IPS-20b (cell line): ENCODE measurements around the gene EMID1.
A peak's percentile ranks its signal among the peaks of the same experiment; 100 is the strongest.

ENCODE experiments used
- H3K27ac ChIP-seq: one replicate; pipeline ENCODE4 v1.5.1; 2013; ENCODE audit warnings: low read length
- H3K27me3 ChIP-seq: 2 replicates; pipeline ENCODE4 v1.6.1; 2013; ENCODE audit warnings: mild to moderate bottlenecking, low read length, inconsistent platforms; ENCODE audit not compliant: insufficient read depth
- H3K36me3 ChIP-seq: 2 replicates; pipeline ENCODE4 v1.6.1; 2013; ENCODE audit warnings: low read depth, mild to moderate bottlenecking, inconsistent platforms, low read length, moderate library complexity; ENCODE audit not compliant: insufficient read depth
- H3K4me1 ChIP-seq: 2 replicates; pipeline ENCODE4 v1.6.1; 2013; ENCODE audit warnings: mild to moderate bottlenecking, control low read depth, inconsistent platforms, low read length, moderate library complexity; ENCODE audit not compliant: insufficient read depth
- H3K4me3 ChIP-seq: 2 replicates; pipeline ENCODE4 v1.5.1; 2013; ENCODE audit warnings: mild to moderate bottlenecking, low read length, inconsistent platforms
- H3K9ac ChIP-seq: 2 replicates; pipeline ENCODE4 v1.6.1; 2013; ENCODE audit warnings: low read depth, mild to moderate bottlenecking, inconsistent platforms, low read length, moderate library complexity
- H3K9me3 ChIP-seq: 2 replicates; pipeline ENCODE4 v1.6.1; 2013; ENCODE audit warnings: mild to moderate bottlenecking, low read depth, low read length, inconsistent platforms; ENCODE audit not compliant: insufficient read depth

EMID1 gene

DNA sequence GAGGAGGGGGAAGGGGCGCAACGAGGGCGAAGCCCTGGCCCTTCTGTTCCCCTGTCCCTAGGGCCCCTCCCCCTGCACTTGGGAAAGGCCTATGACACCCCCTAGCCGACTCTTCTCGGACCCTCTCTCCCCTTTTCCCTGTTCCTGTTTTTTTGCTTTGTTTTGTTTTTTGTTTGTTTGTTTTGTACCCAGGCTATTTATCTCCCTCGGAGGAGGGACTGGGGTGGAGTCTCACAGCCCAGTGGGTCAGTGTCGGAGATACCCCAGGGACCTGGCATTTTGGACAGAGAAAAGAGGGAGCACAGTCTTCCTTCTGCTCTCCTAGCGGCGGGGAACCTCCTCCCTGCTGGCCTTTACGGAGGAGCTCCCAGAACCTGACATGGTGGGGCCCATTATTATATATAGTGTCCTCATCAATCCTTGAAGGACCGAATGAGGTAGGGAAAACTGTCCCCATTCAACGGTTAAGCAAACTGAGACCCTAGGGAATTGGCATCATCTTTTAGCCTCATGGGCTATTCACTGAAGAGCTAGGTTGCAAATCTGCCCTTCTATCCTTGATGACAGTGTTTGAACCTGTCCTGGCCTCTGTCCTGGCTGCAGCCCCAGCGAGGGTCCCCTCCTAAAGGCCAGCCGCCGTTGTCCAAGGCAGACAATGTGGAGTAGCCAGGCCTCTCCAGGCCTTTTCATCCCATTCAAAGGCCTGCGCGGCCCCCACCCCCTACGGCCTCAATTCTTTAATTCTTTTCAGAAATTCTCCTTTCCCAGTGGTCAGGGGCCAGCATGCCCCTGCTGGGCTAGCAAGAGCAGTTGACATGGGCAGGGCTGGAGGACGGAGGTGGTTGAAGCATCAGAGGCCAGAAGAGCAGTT is 911 bp downstream of the EMID1 start:
- Histone ChIP-seq H3K4me3 (peak overlapping the region; percentile 79), H3K27ac (no peak overlapping the region), H3K36me3 (no peaks in the 10 kb centered on the region), H3K9ac (peak overlapping the region; percentile 70; the same call in 1 of the 2 replicates), H3K4me1 (peaks cover 7% of the 10 kb centered on the region; the same call in 1 of the 2 replicates), H3K9me3 (no peaks in the 10 kb centered on the region), H3K27me3 (peaks cover 13% of the 10 kb centered on the region; the same call in 1 of the 2 replicates)

DNA sequence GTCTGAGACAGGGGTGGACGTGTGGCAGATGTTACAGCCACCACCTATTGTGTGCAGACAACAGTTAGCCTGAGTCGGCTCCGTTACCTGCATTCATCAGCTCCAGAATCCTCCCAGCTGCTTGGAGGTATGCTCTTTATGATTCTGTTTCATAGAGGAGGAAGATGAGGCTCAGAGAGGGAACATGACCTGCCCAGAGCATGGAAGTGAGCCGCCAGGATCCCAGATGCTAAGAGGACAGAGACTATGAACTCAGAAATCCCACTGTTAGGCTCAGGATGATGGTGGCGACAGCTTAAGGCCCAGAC is 1.5 kb downstream of the EMID1 start:
- Histone ChIP-seq H3K27me3 (peaks cover 13% of the 10 kb centered on the region; the same call in 1 of the 2 replicates), H3K4me3 (peak overlapping the region; percentile 79; the same call in 1 of the 2 replicates), H3K4me1 (peaks cover 7% of the 10 kb centered on the region; the same call in 1 of the 2 replicates), H3K36me3 (no peaks in the 10 kb centered on the region), H3K9ac (no peak overlapping the region), H3K9me3 (no peaks in the 10 kb centered on the region), H3K27ac (no peak overlapping the region)

DNA sequence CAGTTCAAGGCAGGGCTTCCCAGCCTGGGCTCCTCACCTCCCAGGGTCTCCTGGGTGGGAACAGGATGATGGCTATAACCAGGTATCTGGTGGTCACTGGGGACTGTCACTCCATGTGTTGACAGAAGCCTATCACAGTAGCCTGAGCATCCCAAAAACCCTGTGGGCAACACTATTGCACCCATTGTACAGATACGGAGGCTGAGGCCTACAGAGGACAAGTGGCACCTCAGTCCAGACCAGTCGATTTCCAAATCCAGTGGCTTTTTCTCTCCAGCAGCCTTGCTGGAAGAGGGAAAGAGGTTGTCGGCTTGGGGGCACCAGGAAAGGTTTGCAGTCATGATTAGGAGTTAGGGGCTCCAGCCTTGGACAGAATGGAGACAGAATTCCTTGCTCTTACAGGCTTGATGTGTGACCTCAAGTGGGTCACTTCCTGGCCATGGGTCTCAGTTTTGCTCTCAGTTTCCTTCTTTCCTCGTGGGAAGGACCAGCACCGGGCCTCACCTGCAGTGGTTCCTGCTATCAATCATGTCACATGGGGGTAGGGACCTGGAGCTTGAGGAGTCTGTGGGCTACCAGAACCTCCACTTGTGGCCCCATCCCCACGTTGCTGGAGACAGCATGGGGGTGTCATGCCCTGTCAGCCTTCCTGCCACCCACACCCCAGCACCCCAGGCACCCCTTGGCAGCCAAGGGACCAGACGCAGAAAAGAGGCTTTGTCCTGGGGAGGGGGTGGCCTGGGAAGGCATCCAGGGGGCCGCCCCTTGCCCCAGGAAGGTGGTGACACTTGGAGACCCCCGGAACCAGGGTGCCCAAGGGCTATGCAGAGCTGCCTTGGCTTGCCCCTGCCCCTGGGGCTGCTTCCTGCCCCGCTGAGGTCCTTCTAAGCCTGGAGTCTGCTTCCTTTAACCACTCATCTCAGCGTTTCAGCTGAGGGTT is 2.1 kb downstream of the EMID1 start:
- H3K9ac ChIP-seq: no peak overlapping the region
- peaks cover 7% of the 10 kb centered on the region; the same call in 1 of the 2 replicates for H3K4me1 ChIP-seq
- no peaks in the 10 kb centered on the region for H3K36me3 ChIP-seq
- H3K4me3 ChIP-seq: no peak overlapping the region
- H3K27me3 ChIP-seq: peaks cover 13% of the 10 kb centered on the region; the same call in 1 of the 2 replicates
- H3K27ac ChIP-seq: no peak overlapping the region
- no peaks in the 10 kb centered on the region for H3K9me3 ChIP-seq

DNA sequence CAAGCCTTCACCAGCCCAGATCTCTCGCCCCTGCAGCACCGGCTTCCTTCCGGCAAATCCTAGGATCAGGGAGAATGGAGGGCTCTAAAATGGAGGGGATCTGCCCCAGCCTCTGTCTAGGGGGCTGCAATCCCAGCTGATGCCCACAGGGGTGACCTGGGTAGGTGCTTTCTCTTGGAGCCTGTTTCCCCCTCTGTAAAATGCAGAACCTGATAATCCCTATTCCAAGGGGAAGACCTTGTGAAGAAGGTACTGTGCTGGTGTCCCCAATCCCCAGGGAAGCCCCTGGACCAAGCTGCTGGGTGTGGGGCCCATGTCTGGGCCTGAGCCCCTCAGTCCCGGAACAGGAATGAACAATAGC is 2.8 kb downstream of the EMID1 start:
- Histone ChIP-seq H3K9me3 (no peaks in the 10 kb centered on the region), H3K27me3 (peaks cover 13% of the 10 kb centered on the region; the same call in 1 of the 2 replicates), H3K36me3 (no peaks in the 10 kb centered on the region), H3K9ac (no peak overlapping the region), H3K4me1 (peaks cover 7% of the 10 kb centered on the region; the same call in 1 of the 2 replicates), H3K27ac (no peak overlapping the region), H3K4me3 (no peak overlapping the region)

DNA sequence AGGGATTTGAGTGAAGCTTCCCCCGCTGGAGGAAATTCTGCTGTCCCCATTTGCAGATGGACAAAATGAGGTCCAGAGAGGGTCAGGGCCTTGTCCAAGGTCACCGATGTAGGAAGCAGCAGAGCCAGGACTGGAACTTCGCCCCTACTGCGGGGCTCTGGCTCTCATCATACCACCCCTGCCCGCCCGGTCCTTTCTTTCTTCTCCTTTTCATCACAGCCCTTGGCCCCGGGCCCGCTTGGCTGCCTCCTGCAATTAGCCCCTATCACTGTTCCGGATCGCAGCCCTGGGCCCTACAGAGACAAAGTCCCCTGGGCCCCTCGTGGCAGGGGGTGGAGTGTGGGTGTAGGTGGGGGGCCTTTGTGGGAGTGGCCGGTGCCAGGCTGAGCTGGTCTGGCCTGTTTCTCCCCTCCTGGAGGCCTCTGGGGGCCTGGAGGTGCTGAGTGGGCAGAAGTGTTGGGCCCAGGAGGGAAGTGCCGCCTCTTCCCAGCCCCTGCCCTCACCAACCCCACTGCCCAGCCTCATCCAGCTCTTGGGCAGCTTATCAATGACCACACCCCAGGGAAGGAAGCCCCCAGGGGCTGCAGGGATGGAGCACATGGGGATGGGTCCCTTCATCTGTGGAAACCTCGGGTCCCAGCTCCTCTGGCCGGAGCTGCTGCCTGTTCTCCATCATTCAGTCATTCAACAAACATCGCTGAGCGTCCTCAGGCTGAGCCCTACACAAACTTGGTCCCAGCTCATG is 3.4 kb downstream of the EMID1 start:
- Histone ChIP-seq H3K9me3 (no peaks in the 10 kb centered on the region), H3K9ac (no peak overlapping the region), H3K4me1 (peaks cover 7% of the 10 kb centered on the region; the same call in 1 of the 2 replicates), H3K4me3 (no peak overlapping the region), H3K27ac (no peak overlapping the region), H3K36me3 (no peaks in the 10 kb centered on the region), H3K27me3 (peaks cover 13% of the 10 kb centered on the region; the same call in 1 of the 2 replicates)

DNA sequence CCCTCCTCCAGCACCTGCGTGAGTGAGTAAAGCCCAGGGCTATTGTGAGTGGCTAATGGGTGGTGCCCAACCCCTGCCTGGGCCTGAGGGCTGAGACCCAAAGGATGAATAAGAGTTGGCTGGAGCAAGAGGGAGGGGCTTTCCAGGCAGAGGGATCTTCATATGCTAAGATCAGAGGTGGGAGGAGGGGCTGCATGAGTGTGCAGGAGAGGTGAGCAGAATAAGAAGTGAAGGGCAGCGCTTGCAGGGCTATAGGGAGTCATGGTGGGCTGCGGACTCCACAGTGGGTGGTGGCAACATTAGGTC is 3.9 kb downstream of the EMID1 start:
- Histone ChIP-seq H3K27ac (no peak overlapping the region), H3K36me3 (no peaks in the 10 kb centered on the region), H3K4me3 (no peak overlapping the region), H3K4me1 (peaks cover 7% of the 10 kb centered on the region; the same call in 1 of the 2 replicates), H3K9me3 (no peaks in the 10 kb centered on the region), H3K27me3 (peaks cover 13% of the 10 kb centered on the region; the same call in 1 of the 2 replicates), H3K9ac (no peak overlapping the region)

DNA sequence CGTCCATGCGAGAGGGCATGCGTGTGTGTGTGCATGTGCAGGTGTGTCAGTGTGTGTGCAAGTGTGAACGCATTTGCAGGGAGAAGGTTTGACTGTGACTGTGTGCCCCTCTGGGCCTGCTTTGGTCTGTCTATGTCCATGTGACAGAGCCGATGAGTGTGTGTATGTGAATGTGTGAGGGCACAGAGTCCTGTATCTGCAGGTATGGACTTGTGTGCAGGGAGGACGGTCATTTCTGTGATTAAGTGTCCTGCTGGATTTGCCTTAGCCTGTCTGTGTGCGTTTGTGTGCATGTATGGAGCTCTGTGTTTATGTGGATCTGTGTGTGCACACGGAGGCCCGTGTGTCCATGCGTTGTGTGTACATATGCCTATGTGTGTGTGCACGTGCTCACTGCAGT is 5.4 kb downstream of the EMID1 start:
- Histone ChIP-seq H3K9me3 (no peaks in the 10 kb centered on the region), H3K9ac (no peak overlapping the region), H3K27ac (no peak overlapping the region), H3K36me3 (no peaks in the 10 kb centered on the region), H3K4me1 (peaks cover 10% of the 10 kb centered on the region; the same call in 1 of the 2 replicates), H3K4me3 (no peak overlapping the region), H3K27me3 (peaks cover 4% of the 10 kb centered on the region; the same call in 1 of the 2 replicates)

DNA sequence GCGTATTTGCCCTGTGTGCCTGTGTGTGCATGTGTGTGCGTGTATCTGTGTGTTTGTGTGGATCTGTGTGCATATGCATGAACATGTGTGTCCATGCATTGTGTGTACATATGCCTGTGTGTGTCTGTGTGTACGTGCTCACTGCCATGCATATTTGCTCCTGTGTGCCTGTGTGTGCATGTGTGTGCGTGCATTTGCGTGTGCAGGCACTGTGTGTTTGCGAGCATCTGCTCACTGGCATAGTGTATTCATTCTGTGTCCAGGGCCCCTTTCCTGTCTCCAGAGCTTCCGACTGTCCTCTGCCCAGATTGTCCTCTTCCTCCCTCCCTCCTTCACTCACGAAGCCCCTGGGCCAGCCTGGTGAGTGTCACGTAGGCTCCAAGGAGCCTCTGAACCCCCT is 5.8 kb downstream of the EMID1 start:
- H3K4me3 ChIP-seq: no peak overlapping the region
- H3K4me1 ChIP-seq: peaks cover 10% of the 10 kb centered on the region; the same call in 1 of the 2 replicates
- no peaks in the 10 kb centered on the region for H3K9me3 ChIP-seq
- no peak overlapping the region for H3K27ac ChIP-seq
- H3K36me3 ChIP-seq: no peaks in the 10 kb centered on the region
- peaks cover 4% of the 10 kb centered on the region; the same call in 1 of the 2 replicates for H3K27me3 ChIP-seq
- no peak overlapping the region for H3K9ac ChIP-seq

DNA sequence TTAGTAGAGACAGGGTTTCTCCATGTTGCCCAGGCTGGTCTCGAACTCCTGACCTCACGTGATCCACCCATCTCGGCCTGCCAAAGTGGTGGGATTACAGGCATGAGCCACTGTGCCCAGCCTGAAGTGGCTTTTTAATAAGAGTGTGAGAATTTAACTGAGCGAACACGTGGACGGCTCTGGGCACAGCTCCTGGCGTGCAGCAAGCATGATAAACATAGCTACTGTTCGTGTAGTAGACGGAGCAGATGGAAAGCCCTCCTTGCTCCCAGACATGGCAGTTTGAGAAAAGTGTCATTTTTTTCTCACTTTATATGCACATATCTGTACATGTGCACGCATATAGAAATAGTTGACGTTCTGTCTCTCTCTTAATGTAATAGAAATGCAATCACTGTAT is 7.0 kb downstream of the EMID1 start:
- H3K4me3 ChIP-seq: no peak overlapping the region
- peaks cover 10% of the 10 kb centered on the region; the same call in 1 of the 2 replicates for H3K4me1 ChIP-seq
- no peak overlapping the region for H3K9ac ChIP-seq
- H3K27ac ChIP-seq: no peak overlapping the region
- no peaks in the 10 kb centered on the region for H3K36me3 ChIP-seq
- no peaks in the 10 kb centered on the region for H3K27me3 ChIP-seq
- H3K9me3 ChIP-seq: no peaks in the 10 kb centered on the region

DNA sequence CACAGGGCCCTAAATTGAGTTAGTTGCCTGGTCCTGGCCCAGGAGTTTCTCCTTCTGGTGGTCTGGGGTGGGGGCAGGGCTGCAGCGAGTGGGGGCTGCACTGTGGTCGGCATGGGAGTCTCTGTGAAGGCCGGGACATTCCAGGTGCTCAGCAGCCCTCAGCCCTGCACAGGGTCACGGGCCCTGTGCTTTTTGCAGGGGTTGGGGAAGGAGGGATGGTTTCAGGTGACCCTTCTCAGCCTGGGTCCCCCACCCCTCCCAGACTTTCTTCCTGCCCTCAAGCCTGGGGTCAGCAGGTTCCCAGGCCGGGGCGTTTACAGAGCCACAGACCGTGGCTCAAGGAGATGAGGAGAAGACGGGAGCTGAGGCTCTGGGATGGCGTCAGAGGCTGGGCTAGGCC is 7.8 kb downstream of the EMID1 start:
- no peaks in the 10 kb centered on the region for H3K27me3 ChIP-seq
- no peak overlapping the region for H3K27ac ChIP-seq
- H3K4me1 ChIP-seq: peaks cover 10% of the 10 kb centered on the region; the same call in 1 of the 2 replicates
- H3K9ac ChIP-seq: no peak overlapping the region
- H3K36me3 ChIP-seq: no peaks in the 10 kb centered on the region
- H3K4me3 ChIP-seq: no peak overlapping the region
- no peaks in the 10 kb centered on the region for H3K9me3 ChIP-seq

DNA sequence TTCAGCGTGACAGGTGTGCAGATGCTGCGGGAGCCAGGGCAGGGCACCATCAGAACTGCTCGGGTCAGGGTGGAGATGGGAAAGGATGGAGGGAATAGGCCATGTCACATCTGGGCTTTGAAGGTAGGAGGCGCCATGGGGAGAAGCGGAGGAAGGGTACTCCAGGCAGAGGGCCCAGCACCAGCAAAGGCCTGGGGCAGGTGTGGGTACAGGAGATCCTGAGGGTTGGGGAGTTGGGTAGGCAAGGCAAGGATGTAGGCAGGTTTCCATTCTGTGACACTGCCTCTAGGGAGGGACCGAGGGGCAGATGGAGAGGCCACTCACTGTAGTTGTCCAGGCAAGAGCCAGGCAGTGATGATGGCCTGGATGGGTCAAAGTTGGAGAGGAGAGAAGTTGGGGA is 8.5 kb downstream of the EMID1 start:
- Histone ChIP-seq H3K36me3 (no peaks in the 10 kb centered on the region), H3K9me3 (no peaks in the 10 kb centered on the region), H3K4me1 (peaks cover 9% of the 10 kb centered on the region; the same call in 1 of the 2 replicates), H3K9ac (no peak overlapping the region), H3K27ac (no peak overlapping the region), H3K27me3 (no peaks in the 10 kb centered on the region), H3K4me3 (no peak overlapping the region)
